Endothelial cell of umbilical vein (primary cell): Measurements from ENCODE around the gene EXOC6B. TPM values are rescaled to one million over a fixed set of nuclear protein-coding genes. Genes with fewer than 3 reads are reported as not detected.
A peak's percentile ranks its signal among the peaks of the same experiment; 100 is the strongest.

Experiments
- BruUV-seq: library from RNA; stranded (reverse); fragments of 400-500 nt; replicated peaks from 2 replicates; lab custom pipeline; 2021; lab: Mats Ljungman, UMichigan
- CTCF ChIA-PET: fragments of 300-600, 350-600 bp; sonication (Branson Sonifier 250); formaldehyde crosslinking; loops from one replicate; lab custom pipeline; 2021; ENCODE audit warnings: antibody characterized with exemption, inconsistent platforms; lab: Charles Lee
- POLR2A ChIA-PET: fragments of 300-600, 350-600 bp; sonication (Branson Sonifier 250); formaldehyde crosslinking; loops from one replicate; lab custom pipeline; 2021; ENCODE audit warnings: antibody characterized with exemption, inconsistent platforms; lab: Charles Lee
- DNase-seq: peaks from one replicate; pipeline ENCODE4 v3.0.0-alpha.2; 2011; ENCODE audit warnings: low read depth, low spot score
- FAIRE-seq: peaks from 2 replicates; lab custom pipeline; 2011; peaks lifted over from hg19 to GRCh38; lab: Jason Lieb, UNC
- H2AFZ ChIP-seq: 2 replicates; pipeline ENCODE4 v1.6.0; 2012; ENCODE audit warnings: low read depth, low read length, control low read depth, inconsistent platforms
- H3K27ac ChIP-seq: 2 replicates; pipeline ENCODE4 v1.5.1; 2011; ENCODE audit warnings: low read depth, mild to moderate bottlenecking, control low read depth, low read length, moderate library complexity; ENCODE audit not compliant: insufficient read depth
- H3K27me3 ChIP-seq, 2 experiments: 2 replicates each; pipeline versions ENCODE4 v1.6.0 to v1.6.1; 2011; ENCODE audit warnings: low read length in 2 of 2, mixed read lengths in 1 of 2; ENCODE audit not compliant: control insufficient read depth in 2 of 2, insufficient read depth in 2 of 2
- H3K36me3 ChIP-seq, 2 experiments: 2 replicates in 1 of 2; 3 replicates in 1 of 2; pipeline ENCODE4 v1.5.1; 2011; ENCODE audit warnings: low read length in 2 of 2, mild to moderate bottlenecking in 1 of 2, moderate library complexity in 1 of 2; ENCODE audit not compliant: control insufficient read depth in 2 of 2, insufficient read depth in 2 of 2; ENCODE audit errors: extremely low read depth in 1 of 2
- H3K4me1 ChIP-seq: 3 replicates; pipeline ENCODE4 v1.5.1; 2011; ENCODE audit warnings: mild to moderate bottlenecking, low read length; ENCODE audit not compliant: control insufficient read depth, insufficient read depth; ENCODE audit errors: extremely low read depth
- H3K4me2 ChIP-seq: 2 replicates; pipeline ENCODE4 v1.6.1; 2011; ENCODE audit warnings: low read length, control low read depth, mixed read lengths; ENCODE audit not compliant: insufficient read depth
- H3K4me3 ChIP-seq, 3 experiments: fragments of 200-600 bp in 1 of 3; sonication (generic), shearing (Covaris generic) in 1 of 3; replicated peaks in 1 of 3; 2 replicates each; pipeline ENCODE4 v1.5.1; 2011 to 2016; ENCODE audit warnings: control low read depth in 3 of 3, low read length in 3 of 3, mild to moderate bottlenecking in 2 of 3, inconsistent platforms in 1 of 3, low read depth in 1 of 3, moderate library complexity in 1 of 3; ENCODE audit not compliant: insufficient read depth in 1 of 3
- H3K79me2 ChIP-seq: 2 replicates; pipeline ENCODE4 v1.6.0; 2012; ENCODE audit warnings: low read length, inconsistent platforms; ENCODE audit not compliant: control insufficient read depth, insufficient read depth
- H3K9ac ChIP-seq: replicated peaks from 2 replicates; pipeline ENCODE3; 2011; ENCODE audit warnings: low read length, control low read depth; ENCODE audit not compliant: insufficient read depth; ENCODE audit errors: extremely low read depth
- H3K9me1 ChIP-seq: replicated peaks from 3 replicates; pipeline ENCODE4 v1.6.0; 2011; ENCODE audit warnings: mild to moderate bottlenecking, low read length; ENCODE audit not compliant: control insufficient read depth, insufficient read depth; ENCODE audit errors: extremely low read depth
- H3K9me3 ChIP-seq: replicated peaks from 2 replicates; pipeline ENCODE4 v1.5.1; 2012; ENCODE audit warnings: low read length, inconsistent platforms; ENCODE audit not compliant: control insufficient read depth, insufficient read depth
- H4K20me1 ChIP-seq: replicated peaks from 2 replicates; pipeline ENCODE3; 2011; ENCODE audit warnings: mild to moderate bottlenecking, low read length; ENCODE audit not compliant: control insufficient read depth, insufficient read depth; ENCODE audit errors: extremely low read depth
- EZH2 ChIP-seq: IDR thresholded peaks from 2 replicates; pipeline ENCODE4 v1.6.1; 2012; ENCODE audit warnings: borderline replicate concordance, low read depth, mild to moderate bottlenecking, moderate library complexity, low read length, inconsistent platforms; ENCODE audit not compliant: severe bottlenecking
- FOS ChIP-seq: IDR thresholded peaks from 2 replicates; pipeline ENCODE4 v1.6.1; 2011; ENCODE audit warnings: mild to moderate bottlenecking, low read length, moderate library complexity, borderline replicate concordance; ENCODE audit not compliant: insufficient read depth
- GATA2 ChIP-seq: IDR thresholded peaks from 2 replicates; pipeline ENCODE4 v1.7.0; 2011; ENCODE audit warnings: low read depth, mild to moderate bottlenecking, moderate library complexity, mixed read lengths, low read length; ENCODE audit not compliant: insufficient read length, insufficient read depth
- JUN ChIP-seq: IDR thresholded peaks from 2 replicates; pipeline ENCODE4 v1.6.1; 2011; ENCODE audit warnings: borderline replicate concordance, low read depth; ENCODE audit not compliant: insufficient read length, insufficient read depth
- MAX ChIP-seq: IDR thresholded peaks from 2 replicates; pipeline ENCODE4 v1.6.1; 2011; ENCODE audit not compliant: insufficient read depth, insufficient read length
- MYC ChIP-seq: IDR thresholded peaks from one replicate; pipeline ENCODE4 v1.6.1; 2011; ENCODE audit warnings: mild to moderate bottlenecking, low read depth, low read length
- POLR2A ChIP-seq: IDR thresholded peaks from 2 replicates; pipeline ENCODE4 v1.6.1; 2012; ENCODE audit warnings: low read depth, mild to moderate bottlenecking, control low read depth, low read length
- POLR2AphosphoS5 ChIP-seq: IDR thresholded peaks from 2 replicates; pipeline ENCODE4 v1.6.1; 2012; ENCODE audit warnings: low read depth, mild to moderate bottlenecking, control low read depth, low read length, moderate library complexity; ENCODE audit not compliant: insufficient read depth
- dilution Hi-C: fragments of 300-500 bp; cut with MboI; formaldehyde crosslinking; loops from one replicate; pipeline ENCODE4 v1.15.0; 2019; ENCODE audit warnings: low sequenced_read_pairs; ENCODE audit not compliant: extremely low pct_ligation_motif_present
- intact Hi-C: fragments of 100-400 bp; cut with micrococcal nuclease; formaldehyde crosslinking; loops from one replicate; pipeline ENCODE4 v1.10.0; 2022
- polyA plus RNA-seq, 4 experiments: library from polyadenylated mRNA; depleted of rRNA in 3 of 4; stranded (reverse) in 3 of 4; unstranded in 1 of 4; fragments of >200 nt; gene quantifications; 2 replicates each; pipeline versions ENCODE4 v1.2.1 to v1.2.3, GENCODE V29; 2011 to 2012; ENCODE audit warnings: missing spikeins in 1 of 4
- total RNA-seq: library from RNA; stranded (reverse); gene quantifications from 2 replicates; pipeline ENCODE4 v1.2.3, GENCODE V29; 2021
- TF ChIP-seq, protein P1 (sequence below), 2 donors: IDR thresholded peaks; 1 replicate in 1 of 2; 2 replicates in 1 of 2; pipeline ENCODE4 v1.5.1; 2011; ENCODE audit warnings: low read length in 2 of 2, mild to moderate bottlenecking in 2 of 2, moderate library complexity in 2 of 2, control low read depth in 1 of 2, inconsistent platforms in 1 of 2, low read depth in 1 of 2; ENCODE audit not compliant: insufficient read depth in 1 of 2; ENCODE audit errors: extremely low read depth in 1 of 2

The EXOC6B gene
- total and polyA plus RNA-seq, 2 donors (not counting 3 experiments of a cell fraction or from before 2014, with no cell fraction given): 10.8 to 34.8 TPM

GRCh38 chr2:72630767-72631166 is 195.1 kb downstream of the EXOC6B start:
- TF ChIP-seq POLR2A: no peak
- peak; percentile 15 for TF ChIP-seq FOS
- Histone ChIP-seq H3K79me2 (no peaks in the 10 kb centered on the region), H3K27ac (no peak overlapping the region), H3K4me1 (peaks cover 7% of the 10 kb centered on the region), H3K9ac (no peak overlapping the region), H3K36me3 (no peaks in the 10 kb centered on the region), H3K9me3 (no peaks in the 10 kb centered on the region), H3K9me1 (peaks cover 2% of the 10 kb centered on the region), H3K27me3 (no peaks in the 10 kb centered on the region), H4K20me1 (no peaks in the 10 kb centered on the region), H3K4me2 (peak overlapping the region; percentile 17), H2AFZ (no peak overlapping the region), H3K4me3 (no peak overlapping the region)
- dilution Hi-C loops (no loop called here), intact Hi-C loops (no loop called here)
- POLR2A ChIA-PET: no interaction called here
- FAIRE-seq: peak; percentile 80
- peak; percentile 38 for DNase-seq
- CTCF ChIA-PET: no interaction called here
- BruUV-seq: no TSS peak

GRCh38 chr2:72629062-72629461 is 196.8 kb downstream of the EXOC6B start:
- TF ChIP-seq GATA2: no peak
- no peak for TF ChIP-seq POLR2AphosphoS5
- TF ChIP-seq EZH2: no peak
- TF ChIP-seq JUN: no peak
- TF ChIP-seq MYC: no peak
- no peak for TF ChIP-seq MAX
- TF ChIP-seq POLR2A: no peak
- no peak for TF ChIP-seq FOS
- TF ChIP-seq, protein P1, sequence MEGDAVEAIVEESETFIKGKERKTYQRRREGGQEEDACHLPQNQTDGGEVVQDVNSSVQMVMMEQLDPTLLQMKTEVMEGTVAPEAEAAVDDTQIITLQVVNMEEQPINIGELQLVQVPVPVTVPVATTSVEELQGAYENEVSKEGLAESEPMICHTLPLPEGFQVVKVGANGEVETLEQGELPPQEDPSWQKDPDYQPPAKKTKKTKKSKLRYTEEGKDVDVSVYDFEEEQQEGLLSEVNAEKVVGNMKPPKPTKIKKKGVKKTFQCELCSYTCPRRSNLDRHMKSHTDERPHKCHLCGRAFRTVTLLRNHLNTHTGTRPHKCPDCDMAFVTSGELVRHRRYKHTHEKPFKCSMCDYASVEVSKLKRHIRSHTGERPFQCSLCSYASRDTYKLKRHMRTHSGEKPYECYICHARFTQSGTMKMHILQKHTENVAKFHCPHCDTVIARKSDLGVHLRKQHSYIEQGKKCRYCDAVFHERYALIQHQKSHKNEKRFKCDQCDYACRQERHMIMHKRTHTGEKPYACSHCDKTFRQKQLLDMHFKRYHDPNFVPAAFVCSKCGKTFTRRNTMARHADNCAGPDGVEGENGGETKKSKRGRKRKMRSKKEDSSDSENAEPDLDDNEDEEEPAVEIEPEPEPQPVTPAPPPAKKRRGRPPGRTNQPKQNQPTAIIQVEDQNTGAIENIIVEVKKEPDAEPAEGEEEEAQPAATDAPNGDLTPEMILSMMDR (IDR thresholded peaks at IDR 0.05; ENCODE audit: extremely low read depth in 1 of 2, insufficient read depth in 1 of 2, low read depth in 1 of 2, low read length in 2 of 2): no peak
- DNase-seq (no peak), FAIRE-seq (no peak)
- BruUV-seq: no TSS peak
- Histone ChIP-seq H3K9me3 (no peaks in the 10 kb centered on the region), H3K27ac (no peak overlapping the region), H4K20me1 (no peaks in the 10 kb centered on the region), H2AFZ (no peak overlapping the region), H3K79me2 (no peaks in the 10 kb centered on the region), H3K4me3 (no peak overlapping the region), H3K4me2 (no peak overlapping the region), H3K36me3 (no peaks in the 10 kb centered on the region), H3K9me1 (peaks cover 2% of the 10 kb centered on the region), H3K4me1 (peaks cover 7% of the 10 kb centered on the region), H3K9ac (no peak overlapping the region), H3K27me3 (no peaks in the 10 kb centered on the region)
- POLR2A ChIA-PET: no interaction called here
- dilution Hi-C loops: no loop called here
- CTCF ChIA-PET: interaction anchor here (2.9 kb wide), 1 partner anchor 23 kb away, joined by 8 read pairs; no protein-coding TSS in a partner anchor
- intact Hi-C loops: no loop called here
